ENCODE results near the gene SLC2A3. TPM values are rescaled to one million over a fixed set of nuclear protein-coding genes. Genes with fewer than 3 reads are reported as not detected.
"Not testable (repeated sequence)": the region's sequence is repeated elsewhere in the genome, so short reads cannot be mapped to it uniquely, and the experiment has no call there.

The SLC2A3 gene
- total RNA-seq, 1 experiment from 2014 or later: 10.5 TPM

DNA sequence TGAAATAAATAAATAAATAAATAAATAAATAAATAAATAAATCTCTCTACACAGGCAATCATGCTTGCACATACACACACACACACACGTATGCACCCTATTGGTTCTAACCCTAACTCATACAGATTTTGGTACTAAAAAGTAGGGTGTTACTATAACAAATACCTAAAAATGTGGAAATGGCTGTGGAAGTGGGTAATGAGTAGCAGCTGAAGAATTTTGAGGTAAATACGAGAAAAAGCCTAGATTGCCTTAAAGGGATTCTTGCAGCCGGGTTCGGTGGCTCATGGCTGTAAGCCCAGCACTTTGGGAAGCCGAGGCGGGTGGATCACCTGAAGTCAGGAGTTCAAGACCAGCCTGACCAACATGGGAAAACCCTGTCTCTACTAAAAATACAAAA lies 15.7 kb upstream of the SLC2A3 start:
- Histone ChIP-seq H3K27ac (ENCODE audit: low read depth, low read length) (no peak overlapping the region), H2AFZ (ENCODE audit: low read depth, low read length, poor library complexity, severe bottlenecking) (no peak overlapping the region), H3K4me1 (ENCODE audit: control insufficient read depth in 1 of 2, insufficient read depth in 2 of 2, low read length in 2 of 2) (peaks cover 0 to 5% of the 10 kb centered on the region in 2 experiments; a peak in 2 of 4 replicates), H3K4me3 (replicated peaks in 1 of 2; ENCODE audit: low read depth in 1 of 2, low read length in 2 of 2) (no peak overlapping the region), H3K79me2 (ENCODE audit: insufficient read depth, low read length) (no peaks in the 10 kb centered on the region), H3K4me2 (ENCODE audit: low read length) (no peak overlapping the region), H4K20me1 (ENCODE audit: insufficient read depth) (no peaks in the 10 kb centered on the region), H3K27me3 (ENCODE audit: insufficient read depth, low read length) (no peaks in the 10 kb centered on the region), H3K36me3 (ENCODE audit: control insufficient read depth in 1 of 2, insufficient read depth in 2 of 2, low read length in 2 of 2) (no peaks in the 10 kb centered on the region), H3K9me2 (ENCODE audit: insufficient read depth) (no peaks in the 10 kb centered on the region), H3K9ac (ENCODE audit: low read length) (no peak overlapping the region), H3K9me3 (ENCODE audit: control insufficient read depth in 1 of 2, insufficient read depth in 1 of 2, low read depth in 1 of 2, low read length in 2 of 2) (no peaks in the 10 kb centered on the region)
- no peak for ATAC-seq
- TF ChIP-seq EGR1 (IDR thresholded peaks at IDR 0.05; ENCODE audit: low read depth) (no peak), CBX3 (IDR thresholded peaks at IDR 0.05; ENCODE audit: low read depth) (no peak), JUND (IDR thresholded peaks at IDR 0.05) (no peak), TCF7L2 (IDR thresholded peaks at IDR 0.05; ENCODE audit: borderline replicate concordance, extremely low read depth, insufficient read depth, insufficient read length) (no peak), EZH2phosphoT487 (IDR thresholded peaks at IDR 0.05; ENCODE audit: borderline replicate concordance) (no peak), CEBPB (IDR thresholded peaks at IDR 0.05; ENCODE audit: low read depth) (no peak), ZNF274 (IDR thresholded peaks at IDR 0.05; ENCODE audit: low read depth, low read length) (no peak)
- TF ChIP-seq, protein P1, sequence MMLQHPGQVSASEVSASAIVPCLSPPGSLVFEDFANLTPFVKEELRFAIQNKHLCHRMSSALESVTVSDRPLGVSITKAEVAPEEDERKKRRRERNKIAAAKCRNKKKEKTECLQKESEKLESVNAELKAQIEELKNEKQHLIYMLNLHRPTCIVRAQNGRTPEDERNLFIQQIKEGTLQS (IDR thresholded peaks at IDR 0.05): no peak
- TF ChIP-seq, protein P2, sequence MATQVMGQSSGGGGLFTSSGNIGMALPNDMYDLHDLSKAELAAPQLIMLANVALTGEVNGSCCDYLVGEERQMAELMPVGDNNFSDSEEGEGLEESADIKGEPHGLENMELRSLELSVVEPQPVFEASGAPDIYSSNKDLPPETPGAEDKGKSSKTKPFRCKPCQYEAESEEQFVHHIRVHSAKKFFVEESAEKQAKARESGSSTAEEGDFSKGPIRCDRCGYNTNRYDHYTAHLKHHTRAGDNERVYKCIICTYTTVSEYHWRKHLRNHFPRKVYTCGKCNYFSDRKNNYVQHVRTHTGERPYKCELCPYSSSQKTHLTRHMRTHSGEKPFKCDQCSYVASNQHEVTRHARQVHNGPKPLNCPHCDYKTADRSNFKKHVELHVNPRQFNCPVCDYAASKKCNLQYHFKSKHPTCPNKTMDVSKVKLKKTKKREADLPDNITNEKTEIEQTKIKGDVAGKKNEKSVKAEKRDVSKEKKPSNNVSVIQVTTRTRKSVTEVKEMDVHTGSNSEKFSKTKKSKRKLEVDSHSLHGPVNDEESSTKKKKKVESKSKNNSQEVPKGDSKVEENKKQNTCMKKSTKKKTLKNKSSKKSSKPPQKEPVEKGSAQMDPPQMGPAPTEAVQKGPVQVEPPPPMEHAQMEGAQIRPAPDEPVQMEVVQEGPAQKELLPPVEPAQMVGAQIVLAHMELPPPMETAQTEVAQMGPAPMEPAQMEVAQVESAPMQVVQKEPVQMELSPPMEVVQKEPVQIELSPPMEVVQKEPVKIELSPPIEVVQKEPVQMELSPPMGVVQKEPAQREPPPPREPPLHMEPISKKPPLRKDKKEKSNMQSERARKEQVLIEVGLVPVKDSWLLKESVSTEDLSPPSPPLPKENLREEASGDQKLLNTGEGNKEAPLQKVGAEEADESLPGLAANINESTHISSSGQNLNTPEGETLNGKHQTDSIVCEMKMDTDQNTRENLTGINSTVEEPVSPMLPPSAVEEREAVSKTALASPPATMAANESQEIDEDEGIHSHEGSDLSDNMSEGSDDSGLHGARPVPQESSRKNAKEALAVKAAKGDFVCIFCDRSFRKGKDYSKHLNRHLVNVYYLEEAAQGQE (IDR thresholded peaks at IDR 0.05; ENCODE audit: low read depth): no peak
- DNase-seq (ENCODE audit: low read depth, low spot score): no peak
- ChIA-PET CTCF (no interaction called here), RAD21 (ENCODE audit: low non-redundant PET in 1 of 2, low total read pairs in 2 of 2, uncharacterized antibody in 2 of 2, unreplicated experiment in 2 of 2) (no interaction called here), POLR2A (no interaction called here)
- no TSS peak for BruUV-seq (replicated peaks)
- intact Hi-C loops (cut with micrococcal nuclease): no loop called here

DNA sequence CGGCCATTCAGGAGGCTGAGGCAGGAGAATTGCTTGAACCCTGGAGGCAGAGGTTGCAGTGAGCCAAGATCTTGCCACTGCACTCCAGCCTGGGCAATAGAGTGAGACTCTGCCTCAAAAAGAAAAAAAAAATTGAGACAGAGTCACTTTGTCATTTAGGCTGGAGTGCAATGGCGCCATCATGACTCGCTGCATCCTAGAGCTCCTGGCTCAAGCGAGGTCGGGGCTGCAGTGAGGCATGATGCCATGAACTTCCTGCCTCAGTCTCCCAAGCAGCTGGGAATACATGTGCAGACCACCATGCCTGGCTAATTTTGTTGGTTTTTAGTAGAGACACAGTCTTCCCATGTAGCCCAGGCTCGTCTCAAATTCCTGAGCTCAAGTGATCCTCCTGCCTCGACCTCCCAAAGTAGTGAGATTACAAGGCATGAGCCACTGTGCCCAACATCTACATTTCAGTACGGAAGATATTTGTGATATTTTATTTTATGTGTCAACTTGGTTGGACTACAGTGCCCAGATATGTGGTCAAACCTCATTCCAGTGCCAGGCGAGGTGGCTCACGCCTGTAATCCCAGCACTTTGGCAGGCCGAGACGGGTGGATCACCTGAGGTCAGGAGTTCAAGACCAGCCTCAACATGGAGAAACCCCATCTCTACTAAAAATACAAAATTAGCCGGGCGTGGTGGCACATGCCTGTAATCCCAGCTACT lies 14.4 kb upstream of the SLC2A3 start:
- BruUV-seq (replicated peaks); ATAC-seq; H4K20me1 ChIP-seq (ENCODE audit: insufficient read depth); H2AFZ ChIP-seq (ENCODE audit: low read depth, low read length, poor library complexity, severe bottlenecking); H3K9me3 ChIP-seq (ENCODE audit: control insufficient read depth in 1 of 2, insufficient read depth in 1 of 2, low read depth in 1 of 2, low read length in 2 of 2); H3K79me2 ChIP-seq (ENCODE audit: insufficient read depth, low read length); CTCF ChIA-PET; H3K9ac ChIP-seq (ENCODE audit: low read length); H3K36me3 ChIP-seq (ENCODE audit: control insufficient read depth in 1 of 2, insufficient read depth in 2 of 2, low read length in 2 of 2); H3K4me2 ChIP-seq (ENCODE audit: low read length); H3K27ac ChIP-seq (ENCODE audit: low read depth, low read length); DNase-seq (ENCODE audit: low read depth, low spot score); H3K9me2 ChIP-seq (ENCODE audit: insufficient read depth); POLR2A ChIA-PET; H3K4me3 ChIP-seq (replicated peaks in 1 of 2; ENCODE audit: low read depth in 1 of 2, low read length in 2 of 2); RAD21 ChIA-PET (ENCODE audit: low non-redundant PET in 1 of 2, low total read pairs in 2 of 2, uncharacterized antibody in 2 of 2, unreplicated experiment in 2 of 2); intact Hi-C loops (cut with micrococcal nuclease); H3K4me1 ChIP-seq (ENCODE audit: control insufficient read depth in 1 of 2, insufficient read depth in 2 of 2, low read length in 2 of 2); H3K27me3 ChIP-seq (ENCODE audit: insufficient read depth, low read length): not testable (repeated sequence)

All from HCT116 (cell line).